HepG2 (cell line): ENCODE measurements around the gene CCNF. TPM values are rescaled to one million over a fixed set of nuclear protein-coding genes. Genes with fewer than 3 reads are reported as not detected.

Experiments used
- ATAC-seq: fragments of 200-7000 bp; cut with Tn5 transposase; 3 replicates; pipeline ENCODE4 v1.9.1; 2020; ENCODE audit warnings: mild to moderate bottlenecking, moderate library complexity
- BruUV-seq: library from RNA; stranded (reverse); fragments of 400-500 nt; replicated peaks from 2 replicates; lab custom pipeline; 2021; lab: Mats Ljungman, UMichigan
- CTCF ChIA-PET: fragments of 300-600 bp; formaldehyde crosslinking; extraction: SDS; loops from one replicate; lab custom pipeline; 2021; ENCODE audit warnings: low total read pairs, inconsistent platforms, low intra/inter-chr PET ratio; lab: Yijun Ruan, JAX
- POLR2A ChIA-PET: fragments of 350-600 bp; sonication (Branson Sonifier 250); formaldehyde crosslinking; loops from one replicate; lab custom pipeline; 2020; ENCODE audit warnings: antibody characterized with exemption, inconsistent platforms; lab: Yijun Ruan, JAX
- DNase-seq: peaks from one replicate; pipeline ENCODE4 v3.0.0-alpha.2; 2015; ENCODE audit warnings: low spot score
- FAIRE-seq: peaks from 3 replicates; lab custom pipeline; 2011; peaks lifted over from hg19 to GRCh38; lab: Jason Lieb, UNC
- H2AFZ ChIP-seq: one replicate; pipeline ENCODE4 v1.6.1; 2011; ENCODE audit warnings: low read length, inconsistent platforms
- H3K27ac ChIP-seq: fragments of 300-600 bp; 3 replicates; pipeline ENCODE4 v1.8.0; 2011; ENCODE audit warnings: mixed run types, mild to moderate bottlenecking, mixed read lengths, low read length, inconsistent platforms; ENCODE audit not compliant: insufficient read depth; ENCODE audit errors: extremely low read length
- H3K27me3 ChIP-seq, 2 experiments: fragments of 200-600 bp in 1 of 2; 2 replicates in 1 of 2; 3 replicates in 1 of 2; pipeline versions ENCODE4 v1.6.0 to v1.8.0; 2011; ENCODE audit warnings: low read length in 2 of 2, mild to moderate bottlenecking in 2 of 2, moderate library complexity in 2 of 2, inconsistent platforms in 1 of 2; ENCODE audit not compliant: insufficient read depth in 2 of 2, control insufficient read depth in 1 of 2
- H3K36me3 ChIP-seq, 2 experiments: fragments of 200-600 bp in 1 of 2; replicated peaks in 1 of 2; 2 replicates in 1 of 2; 3 replicates in 1 of 2; pipeline versions ENCODE4 v1.5.1 to v1.8.0; 2011; ENCODE audit warnings: low read length in 2 of 2, inconsistent platforms in 1 of 2; ENCODE audit not compliant: insufficient read depth in 2 of 2, control insufficient read depth in 1 of 2
- H3K4me1 ChIP-seq: 2 replicates; pipeline ENCODE4 v1.5.1; 2012; ENCODE audit warnings: low read length, inconsistent platforms; ENCODE audit not compliant: insufficient read depth
- H3K4me2 ChIP-seq: 2 replicates; pipeline ENCODE4 v1.6.0; 2011; ENCODE audit warnings: low read depth, low read length, inconsistent platforms
- H3K4me3 ChIP-seq, 3 experiments: fragments of 200-600 bp in 1 of 3; sonication (generic), shearing (Covaris generic) in 1 of 3; replicated peaks in 1 of 3; 2 replicates each; pipeline ENCODE4 v1.5.1; 2011 to 2016; ENCODE audit warnings: low read length in 3 of 3, inconsistent platforms in 2 of 3, low read depth in 2 of 3, mild to moderate bottlenecking in 2 of 3, control low read depth in 1 of 3, mixed read lengths in 1 of 3; ENCODE audit not compliant: insufficient read depth in 1 of 3
- H3K79me2 ChIP-seq: one replicate; pipeline ENCODE4 v1.6.1; 2011; ENCODE audit warnings: low read length, inconsistent platforms; ENCODE audit not compliant: insufficient read depth
- H3K9ac ChIP-seq: 2 replicates; pipeline ENCODE4 v1.6.0; 2011; ENCODE audit warnings: mild to moderate bottlenecking, low read depth, low read length, inconsistent platforms; ENCODE audit not compliant: insufficient read depth
- H3K9me3 ChIP-seq: 2 replicates; pipeline ENCODE4 v1.5.1; 2012; ENCODE audit warnings: mild to moderate bottlenecking, low read length
- H4K20me1 ChIP-seq: 2 replicates; pipeline ENCODE4 v1.6.0; 2011; ENCODE audit warnings: inconsistent platforms, mild to moderate bottlenecking, low read length, moderate library complexity; ENCODE audit not compliant: insufficient read depth
- AGO2 ChIP-seq: fragments of 200-400 bp; formaldehyde crosslinking; optimal IDR thresholded peaks from 2 replicates; pipeline ENCODE3; 2017; ENCODE audit warnings: mild to moderate bottlenecking, low read depth, low read length, moderate library complexity
- ATF7 ChIP-seq, 2 experiments: fragments of 450-650 bp in 1 of 2; sonication (generic) in 1 of 2; formaldehyde crosslinking in 1 of 2; IDR thresholded peaks; 2 replicates each; pipeline versions ENCODE4 v1.4.0 to v1.6.1; 2016 to 2020; ENCODE audit warnings: antibody characterized with exemption in 1 of 2, mild to moderate bottlenecking in 1 of 2, missing genetic modification reagents in 1 of 2
- KLF16 ChIP-seq, 2 experiments: sonication (generic) in 1 of 2; formaldehyde crosslinking in 1 of 2; IDR thresholded peaks; 2 replicates each; pipeline versions ENCODE4 v1.6.1 to v1.8.0; 2016 to 2023; ENCODE audit warnings: missing genetic modification reagents in 2 of 2, missing compliant biosample characterization in 1 of 2
- POLR2A ChIP-seq, 2 experiments: IDR thresholded peaks; 2 replicates each; pipeline ENCODE4 v1.6.1; 2011; ENCODE audit warnings: low read depth in 2 of 2, low read length in 2 of 2, mild to moderate bottlenecking in 1 of 2, moderate library complexity in 1 of 2; ENCODE audit not compliant: insufficient read depth in 1 of 2
- RBFOX2 ChIP-seq: fragments of 200-400 bp; formaldehyde crosslinking; IDR thresholded peaks from 2 replicates; pipeline ENCODE4 v1.6.1; 2017; ENCODE audit warnings: low read depth, mild to moderate bottlenecking, low read length
- REST ChIP-seq, 2 experiments: IDR thresholded peaks; 2 replicates each; pipeline ENCODE4 v1.6.1; 2011 to 2012; ENCODE audit warnings: low read length in 2 of 2, borderline replicate concordance in 1 of 2, low read depth in 1 of 2, mild to moderate bottlenecking in 1 of 2, moderate library complexity in 1 of 2
- SIN3A ChIP-seq: IDR thresholded peaks from 2 replicates; pipeline ENCODE4 v1.6.1; 2011; ENCODE audit warnings: low read depth, mild to moderate bottlenecking, control low read depth, low read length, borderline replicate concordance
- SNAPC2 ChIP-seq: sonication (generic); formaldehyde crosslinking; IDR thresholded peaks from 2 replicates; pipeline ENCODE4 v1.8.1; 2022; ENCODE audit warnings: mild to moderate bottlenecking, missing genetic modification reagents
- SPEN ChIP-seq: sonication (generic); formaldehyde crosslinking; IDR thresholded peaks from 2 replicates; pipeline ENCODE4 v1.5.1; 2020; ENCODE audit warnings: low read depth, mild to moderate bottlenecking, missing genetic modification reagents
- ZBTB44 ChIP-seq: sonication (generic); formaldehyde crosslinking; IDR thresholded peaks from 2 replicates; pipeline ENCODE4 v1.4.0; 2020; ENCODE audit warnings: missing genetic modification reagents
- ZNF224 ChIP-seq: sonication (generic); formaldehyde crosslinking; IDR thresholded peaks from 2 replicates; pipeline ENCODE4 v1.5.0; 2020; ENCODE audit warnings: mild to moderate bottlenecking, missing genetic modification reagents
- ZNF292 ChIP-seq: sonication (generic); formaldehyde crosslinking; IDR thresholded peaks from 2 replicates; pipeline ENCODE4 v1.8.1; 2022; ENCODE audit warnings: mild to moderate bottlenecking, low read depth, missing genetic modification reagents, borderline replicate concordance
- ZNF441 ChIP-seq: sonication (generic); formaldehyde crosslinking; IDR thresholded peaks from 2 replicates; pipeline ENCODE4 v1.7.0; 2021; ENCODE audit warnings: missing genetic modification reagents, borderline replicate concordance
- ZNF503 ChIP-seq: sonication (generic); formaldehyde crosslinking; IDR thresholded peaks from 2 replicates; pipeline ENCODE4 v1.4.0; 2020; ENCODE audit warnings: missing genetic modification reagents
- ZNF614 ChIP-seq: IDR thresholded peaks from 2 replicates; pipeline ENCODE4 v1.6.1; 2018; ENCODE audit warnings: missing biosample characterization, missing genetic modification reagents, inconsistent platforms, borderline replicate concordance
- WGBS: methylation state at CpG from one replicate; pipeline ENCODE4 v1.1.6; 2017; ENCODE audit warnings: low lambda C conversion rate; 5-methylcytosine and 5-hydroxymethylcytosine counted together
- in situ Hi-C: cut with HindIII; loops from 2 replicates; pipeline ENCODE4 v1.10.0; 2017; ENCODE audit warnings: low pct_unique_long_range_greater_than_20kb; ENCODE audit not compliant: extremely low pct_ligation_motif_present
- intact Hi-C: fragments of 100-400 bp; cut with micrococcal nuclease; formaldehyde crosslinking; loops from one replicate; pipeline ENCODE4 v1.10.0; 2022; ENCODE audit not compliant: unreplicated experiment
- polyA plus RNA-seq, 8 experiments: library from polyadenylated mRNA; depleted of rRNA in 3 of 8; stranded (reverse) in 7 of 8; unstranded in 1 of 8; fragments of >200 nt; fragmentation: Illumina TruSeq in 4 of 8; extraction: Trizol in 4 of 8; gene quantifications; 2 replicates each; pipeline versions ENCODE4 v1.2.1 to v1.2.3, GENCODE V29; 2011 to 2016; ENCODE audit warnings: low read depth in 4 of 8, missing spikeins in 1 of 8, mixed read lengths in 1 of 8; ENCODE audit not compliant: insufficient read depth in 1 of 8
- total RNA-seq, 5 experiments: library from RNA; depleted of rRNA; stranded (reverse); fragments of >200 nt; fragmentation: Illumina TruSeq; extraction: Trizol; gene quantifications; 2 replicates each; pipeline ENCODE4 v1.2.3, GENCODE V29; 2016; ENCODE audit warnings: low read depth in 1 of 5

CCNF gene
- total and polyA plus RNA-seq, 2 of the 13 experiments (the other 11 are each of a cell fraction or from before 2014, with no cell fraction given), result 6.4 to 22.8 TPM

GRCh38 chr16:2459647-2460390, 30.6 kb downstream of the CCNF start, which contains the start of gene TEDC2 (continued):
- TF ChIP-seq KLF16 (CRISPR knock-in tag; IDR thresholded peaks at IDR 0.05), result peak in 1 of 2 experiments; percentile 37; a peak in 1 of 4 replicates
- TF ChIP-seq POLR2A (IDR thresholded peaks at IDR 0.05; ENCODE audit: insufficient read depth in 1 of 2, low read depth in 2 of 2, low read length in 2 of 2), result peak in 1 of 2 experiments; percentile 42; a peak in 3 of 4 replicates
- TF ChIP-seq SIN3A, result peak; percentile 99
- TF ChIP-seq REST (IDR thresholded peaks at IDR 0.05; ENCODE audit: borderline replicate concordance in 1 of 2, low read depth in 1 of 2, low read length in 2 of 2), result peak; percentile 40 to 83
- no peak for TF ChIP-seq ZNF614
- 0 out of 2 replicates have a peak, but pooled peaks have one; percentile 31 for TF ChIP-seq SNAPC2 (CRISPR knock-in tag)

- Histone ChIP-seq H3K79me2 (no peaks in the 10 kb centered on the region), H3K36me3 (peaks cover 11 to 19% of the 10 kb centered on the region in 2 experiments; a peak in 4 of 5 replicates), H2AFZ (no peak overlapping the region), H3K9ac (peak overlapping the region; percentile 72), H3K4me2 (peak overlapping the region; percentile 98), H3K27me3 (no peaks in the 10 kb centered on the region), H3K9me3 (no peaks in the 10 kb centered on the region), H3K4me3 (peak overlapping the region; percentile 59 to 75 (median 65); a peak in 5 of 6 replicates), H3K27ac (peak overlapping the region; percentile 78), H3K4me1 (peaks cover 24% of the 10 kb centered on the region), H4K20me1 (no peaks in the 10 kb centered on the region)
- POLR2A ChIA-PET, result interaction anchor here (0.8 to 1.7 kb wide), 7 partner anchors 9 to 64 kb away, joined by 3 to 9 read pairs (median 5); partner anchors contain the start of genes NTN3 and TBC1D24
- intact Hi-C loops (no loop called here), in situ Hi-C loops (no loop called here)
- FAIRE-seq (no peak), DNase-seq (no peak), ATAC-seq (no peak)
- WGBS, result 43% methylated on average over 1 of the region's 20 CpGs
- CTCF ChIA-PET, result no interaction called here
- BruUV-seq, result no TSS peak
- no peak for TF ChIP-seq ZNF292
- peak; percentile 50 for TF ChIP-seq RBFOX2
- no peak for TF ChIP-seq ZNF503 (CRISPR knock-in tag)
- no peak for TF ChIP-seq ATF7 (IDR thresholded peaks at IDR 0.05)
- TF ChIP-seq ATF7 (CRISPR knock-in tag; IDR thresholded peaks at IDR 0.05), result no peak
- no peak for TF ChIP-seq ZNF441 (CRISPR knock-in tag)
- TF ChIP-seq AGO2, result no peak
- TF ChIP-seq ZBTB44, result no peak
- no peak for TF ChIP-seq ZNF224 (CRISPR knock-in tag)
- TF ChIP-seq SPEN, result no peak
These were observed 31.1 kb downstream of the CCNF start for GRCh38 chr16:2460391-2460713.
